Panc1 (cell line): ENCODE measurements around the gene SLX9. TPM values are rescaled to one million over a fixed set of nuclear protein-coding genes. Genes with fewer than 3 reads are reported as not detected.

Experiments
- ATAC-seq: fragments of 200-7000 bp; cut with Tn5 transposase; 2 replicates; pipeline ENCODE4 v1.9.1; 2020; ENCODE audit warnings: mild to moderate bottlenecking, moderate library complexity
- BruUV-seq: library from RNA; stranded (reverse); fragments of 400-500 nt; replicated peaks from 2 replicates; lab custom pipeline; 2021; lab: Mats Ljungman, UMichigan
- CTCF ChIA-PET: fragments of 300-600 bp; sonication (Branson Sonifier 250); formaldehyde crosslinking; loops from one replicate; lab custom pipeline; 2022; ENCODE audit warnings: antibody characterized with exemption; lab: Charles Lee
- POLR2A ChIA-PET: fragments of 300-600 bp; sonication (Branson Sonifier 250); formaldehyde crosslinking; loops from one replicate; lab custom pipeline; 2022; ENCODE audit warnings: antibody characterized with exemption; lab: Charles Lee
- DNase-seq: peaks from one replicate; pipeline ENCODE4 v3.0.0-alpha.2; 2010; ENCODE audit warnings: low read depth, low spot score
- H3K27ac ChIP-seq: 2 replicates; pipeline ENCODE4 v1.5.1; 2011; ENCODE audit warnings: mild to moderate bottlenecking, low read length, inconsistent platforms
- H3K27me3 ChIP-seq: fragments of 200-500 bp; sonication (Bioruptor generic); 2 replicates; pipeline ENCODE4 v1.6.0; 2014; ENCODE audit warnings: low read length, inconsistent platforms; ENCODE audit not compliant: control insufficient read depth, insufficient read depth
- H3K36me3 ChIP-seq: fragments of 200-500 bp; sonication (Bioruptor generic); 2 replicates; pipeline ENCODE4 v1.5.1; 2014; ENCODE audit warnings: inconsistent platforms, mild to moderate bottlenecking, low read length, moderate library complexity; ENCODE audit not compliant: control insufficient read depth, insufficient read depth
- H3K4me1 ChIP-seq: 2 replicates; pipeline ENCODE4 v1.5.1; 2011; ENCODE audit warnings: inconsistent platforms, mild to moderate bottlenecking, low read length, moderate library complexity; ENCODE audit not compliant: control insufficient read depth, insufficient read depth
- H3K4me3 ChIP-seq, 2 experiments: 2 replicates each; pipeline ENCODE4 v1.5.1; 2011 to 2012; ENCODE audit warnings: low read depth in 2 of 2, low read length in 2 of 2, mild to moderate bottlenecking in 2 of 2, inconsistent platforms in 1 of 2, moderate library complexity in 1 of 2
- H3K9me3 ChIP-seq: fragments of 200-500 bp; sonication (Bioruptor generic); 2 replicates; pipeline ENCODE4 v1.5.1; 2014; ENCODE audit warnings: low read depth, mild to moderate bottlenecking, inconsistent platforms, low read length, moderate library complexity; ENCODE audit not compliant: control insufficient read depth, insufficient read depth
- CTCF ChIP-seq: fragments of 450-650 bp; IDR thresholded peaks from 2 replicates; pipeline ENCODE4 v1.5.1; 2017; ENCODE audit warnings: mild to moderate bottlenecking
- POLR2AphosphoS5 ChIP-seq: IDR thresholded peaks from 2 replicates; pipeline ENCODE4 v1.6.1; 2012; ENCODE audit warnings: mild to moderate bottlenecking, low read depth, low read length, moderate library complexity
- SIN3A ChIP-seq: IDR thresholded peaks from 2 replicates; pipeline ENCODE4 v1.6.1; 2012; ENCODE audit warnings: low read depth, mild to moderate bottlenecking, low read length, moderate library complexity, borderline replicate concordance; ENCODE audit not compliant: insufficient read depth
- TCF7L2 ChIP-seq: IDR thresholded peaks from 2 replicates; pipeline ENCODE4 v1.6.1; 2011; ENCODE audit warnings: mild to moderate bottlenecking, low read depth, low read length, inconsistent platforms
- in situ Hi-C: cut with HindIII; loops from 2 replicates; pipeline ENCODE4 v1.10.0; 2016; ENCODE audit warnings: low sequenced_read_pairs, low pct_unique_long_range_greater_than_20kb
- intact Hi-C: fragments of 100-400 bp; cut with micrococcal nuclease; formaldehyde crosslinking; loops from one replicate; pipeline ENCODE4 v1.10.0; 2022; ENCODE audit not compliant: unreplicated experiment
- total RNA-seq: library from RNA; stranded (reverse); gene quantifications from one replicate; pipeline ENCODE4 v1.2.1, GENCODE V29; 2021; ENCODE audit not compliant: unreplicated experiment
- TF ChIP-seq, protein P1 (sequence below), 2 experiments: IDR thresholded peaks; 2 replicates each; pipeline ENCODE4 v1.6.1; 2011 to 2012; ENCODE audit warnings: low read depth in 2 of 2, control low read depth in 1 of 2, low read length in 1 of 2, mild to moderate bottlenecking in 1 of 2, moderate library complexity in 1 of 2; ENCODE audit not compliant: insufficient read depth in 1 of 2

Gene SLX9
- total RNA-seq, 1 experiment from 2014 or later, result 50.9 TPM

DNA sequence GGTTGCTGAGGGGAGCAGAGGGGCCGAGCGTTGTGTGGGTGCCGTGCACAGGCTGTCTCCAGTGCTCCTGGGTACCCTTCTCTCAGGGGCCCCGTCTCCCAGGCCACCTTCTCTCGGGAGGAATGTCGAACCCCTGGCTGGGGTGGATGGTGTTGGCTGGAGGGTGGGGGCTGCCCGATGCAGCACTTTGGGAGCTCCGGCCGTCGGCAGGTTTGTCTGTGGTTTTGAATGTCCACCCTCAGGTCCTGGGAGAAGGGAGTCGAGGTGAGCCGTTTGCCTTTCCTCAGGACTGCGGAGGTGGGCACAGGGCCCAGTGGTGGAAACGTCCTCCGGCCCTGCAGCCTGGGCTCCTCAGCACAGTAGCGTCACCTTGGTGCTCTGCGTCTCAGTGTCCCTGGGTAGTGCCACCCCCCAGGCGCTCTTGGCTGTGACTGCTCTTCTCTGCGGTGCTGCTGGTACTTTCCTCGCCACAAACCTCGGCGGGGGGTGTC lies 14.5 kb downstream of the SLX9 start:
- H3K36me3 ChIP-seq, result no peaks in the 10 kb centered on the region
- intact Hi-C loops, result no loop called here

DNA sequence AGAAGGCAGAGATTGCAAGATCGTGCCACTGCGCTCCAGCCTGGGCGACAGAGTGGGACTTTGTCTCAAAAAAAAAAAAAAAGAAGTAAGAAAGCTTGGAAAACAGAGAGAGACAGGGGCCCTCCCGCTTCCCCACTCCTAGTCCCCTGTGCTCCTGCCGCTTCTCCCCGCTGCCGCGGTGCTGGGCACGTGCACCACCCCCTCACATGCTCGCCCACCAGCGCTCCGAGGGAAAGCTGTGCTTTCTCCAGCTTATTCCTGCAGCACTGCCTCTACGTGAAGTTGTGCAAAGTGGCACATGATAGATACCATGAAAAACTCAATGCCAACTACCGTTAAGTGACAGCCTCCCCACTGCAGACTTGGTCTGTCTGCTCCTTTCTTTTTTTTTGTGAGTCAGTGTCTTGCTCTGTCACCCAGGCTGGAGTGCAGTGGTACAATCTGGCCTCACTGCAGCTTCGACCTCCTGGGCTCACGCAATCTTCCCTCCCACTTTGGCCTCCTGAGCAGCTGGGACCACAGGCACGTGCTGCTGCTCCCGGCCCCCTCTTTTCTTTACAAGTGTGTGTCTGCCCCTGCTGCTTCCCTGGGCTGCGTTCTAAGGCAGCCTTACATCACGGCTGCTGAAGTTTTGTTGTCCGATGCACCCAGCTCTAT lies 15.4 kb downstream of the SLX9 start:
- ATAC-seq, result no peak
- Histone ChIP-seq H3K27ac (no peak overlapping the region), H3K9me3 (no peaks in the 10 kb centered on the region), H3K36me3 (no peaks in the 10 kb centered on the region), H3K4me3 (no peak overlapping the region), H3K4me1 (no peaks in the 10 kb centered on the region; the same call in 1 of the 2 replicates), H3K27me3 (no peaks in the 10 kb centered on the region)
- CTCF ChIA-PET, result no interaction called here
- in situ Hi-C loops (no loop called here), intact Hi-C loops (no loop called here)
- BruUV-seq, result no TSS peak
- TF ChIP-seq POLR2AphosphoS5, result no peak
- TF ChIP-seq, protein P1, sequence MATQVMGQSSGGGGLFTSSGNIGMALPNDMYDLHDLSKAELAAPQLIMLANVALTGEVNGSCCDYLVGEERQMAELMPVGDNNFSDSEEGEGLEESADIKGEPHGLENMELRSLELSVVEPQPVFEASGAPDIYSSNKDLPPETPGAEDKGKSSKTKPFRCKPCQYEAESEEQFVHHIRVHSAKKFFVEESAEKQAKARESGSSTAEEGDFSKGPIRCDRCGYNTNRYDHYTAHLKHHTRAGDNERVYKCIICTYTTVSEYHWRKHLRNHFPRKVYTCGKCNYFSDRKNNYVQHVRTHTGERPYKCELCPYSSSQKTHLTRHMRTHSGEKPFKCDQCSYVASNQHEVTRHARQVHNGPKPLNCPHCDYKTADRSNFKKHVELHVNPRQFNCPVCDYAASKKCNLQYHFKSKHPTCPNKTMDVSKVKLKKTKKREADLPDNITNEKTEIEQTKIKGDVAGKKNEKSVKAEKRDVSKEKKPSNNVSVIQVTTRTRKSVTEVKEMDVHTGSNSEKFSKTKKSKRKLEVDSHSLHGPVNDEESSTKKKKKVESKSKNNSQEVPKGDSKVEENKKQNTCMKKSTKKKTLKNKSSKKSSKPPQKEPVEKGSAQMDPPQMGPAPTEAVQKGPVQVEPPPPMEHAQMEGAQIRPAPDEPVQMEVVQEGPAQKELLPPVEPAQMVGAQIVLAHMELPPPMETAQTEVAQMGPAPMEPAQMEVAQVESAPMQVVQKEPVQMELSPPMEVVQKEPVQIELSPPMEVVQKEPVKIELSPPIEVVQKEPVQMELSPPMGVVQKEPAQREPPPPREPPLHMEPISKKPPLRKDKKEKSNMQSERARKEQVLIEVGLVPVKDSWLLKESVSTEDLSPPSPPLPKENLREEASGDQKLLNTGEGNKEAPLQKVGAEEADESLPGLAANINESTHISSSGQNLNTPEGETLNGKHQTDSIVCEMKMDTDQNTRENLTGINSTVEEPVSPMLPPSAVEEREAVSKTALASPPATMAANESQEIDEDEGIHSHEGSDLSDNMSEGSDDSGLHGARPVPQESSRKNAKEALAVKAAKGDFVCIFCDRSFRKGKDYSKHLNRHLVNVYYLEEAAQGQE (IDR thresholded peaks at IDR 0.05; ENCODE audit: insufficient read depth in 1 of 2, low read depth in 2 of 2, low read length in 1 of 2), result no peak
- no peak for DNase-seq
- POLR2A ChIA-PET, result interaction anchor here (0.6 kb wide), 1 partner anchor 40 kb away, joined by 4 read pairs; no protein-coding TSS in a partner anchor

More for the DNA sequence above, 14.5 kb downstream of the SLX9 start:
- in situ Hi-C loops, result no loop called here
- peaks cover 8% of the 10 kb centered on the region for H3K4me1 ChIP-seq
- no TSS peak for BruUV-seq
- TF ChIP-seq CTCF (no peak), SIN3A (no peak), POLR2AphosphoS5 (no peak), TCF7L2 (no peak)
- TF ChIP-seq, protein P1 (IDR thresholded peaks at IDR 0.05; ENCODE audit: insufficient read depth in 1 of 2, low read depth in 2 of 2, low read length in 1 of 2), result no peak
- H3K27me3 ChIP-seq, result no peaks in the 10 kb centered on the region
- ATAC-seq (no peak), DNase-seq (no peak)
- ChIA-PET POLR2A (no interaction called here), CTCF (no interaction called here)
- no peak overlapping the region for H3K4me3 ChIP-seq
- H3K27ac ChIP-seq, result no peak overlapping the region
- H3K9me3 ChIP-seq, result no peaks in the 10 kb centered on the region
